Measurements from ENCODE around the gene ELMO2.

DNA sequence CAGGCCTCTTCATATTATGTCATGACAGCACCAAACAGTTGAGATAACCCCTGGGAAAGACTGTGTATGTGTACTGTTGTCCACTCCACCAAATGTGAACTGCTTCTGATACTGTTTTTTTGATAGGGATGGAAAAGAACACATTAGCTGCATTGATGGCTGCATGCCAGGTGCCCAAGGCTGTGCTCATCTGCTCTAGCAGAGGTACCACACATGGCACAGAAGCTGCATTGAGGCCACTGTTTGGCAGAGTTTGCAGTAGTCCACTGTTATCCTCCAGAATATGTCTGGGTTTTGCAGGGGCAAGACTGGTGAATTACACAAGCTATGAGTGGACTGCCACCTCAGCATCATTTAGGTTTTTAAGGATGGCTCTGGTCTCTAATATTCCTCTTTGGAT lies 28.2 kb upstream of the ELMO2 start:
- TF ChIP-seq CTCF (IDR thresholded peaks at IDR 0.05) (no peak), POLR2A (IDR thresholded peaks at IDR 0.05) (no peak), POLR2AphosphoS5 (IDR thresholded peaks at IDR 0.05) (no peak), EP300 (IDR thresholded peaks at IDR 0.05) (no peak)

Measured in upper lobe of left lung (tissue), 4 donors.